DMS53 treated with DMSO at 0.1 percent for 48 hours (cell line): ENCODE results near the gene SMAD5.

Source experiments
- DNase-seq: peaks from one replicate; lab custom pipeline; 2025; ENCODE audit not compliant: unreplicated experiment; lab: John Stamatoyannopoulos, UW

SMAD5 gene

GRCh38 chr5:136153581-136154236 lies 21.1 kb downstream of the SMAD5 start:
- no peak for DNase-seq

DNA sequence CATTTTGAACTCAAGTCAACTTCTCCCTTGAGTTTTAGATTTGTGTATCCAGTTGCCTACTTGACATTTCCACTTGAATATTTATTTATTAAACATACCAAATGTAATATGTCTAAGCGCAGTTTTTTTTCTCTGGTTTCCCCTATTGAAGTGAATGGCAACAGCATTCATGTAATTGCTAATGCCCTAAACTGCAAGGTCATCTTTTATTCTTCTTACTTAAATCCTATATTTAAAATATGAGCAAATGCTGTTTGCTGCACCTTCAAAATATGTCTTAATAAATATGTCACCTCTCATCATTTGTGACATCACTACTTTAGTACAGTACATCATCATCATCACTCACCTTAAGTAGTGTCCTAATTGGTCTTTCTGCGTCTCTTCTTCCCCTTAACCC lies 22.4 kb downstream of the SMAD5 start:
- no peak for DNase-seq

GRCh38 chr5:136155761-136156160 lies 23.1 kb downstream of the SMAD5 start:
- DNase-seq: no peak

DNA sequence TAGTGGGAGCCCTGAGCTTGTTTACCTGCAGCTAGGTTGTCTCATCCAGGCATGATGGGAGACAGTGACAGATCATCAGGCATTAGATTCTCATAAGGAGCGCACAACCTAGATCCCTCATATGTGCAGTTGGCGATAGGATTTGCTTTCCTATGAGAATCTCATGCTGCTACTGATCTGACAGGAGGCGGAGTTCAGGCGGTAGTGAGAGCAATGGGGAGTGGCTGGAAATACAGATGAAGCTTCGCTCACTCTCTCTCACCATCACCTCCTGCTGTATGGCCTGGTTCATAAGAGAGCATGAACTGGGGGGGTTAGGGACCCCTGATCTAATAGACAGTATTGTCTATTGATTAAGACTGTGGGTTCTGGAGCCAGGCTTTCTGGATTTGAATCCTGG lies 24.9 kb downstream of the SMAD5 start:
- DNase-seq: no peak

DNA sequence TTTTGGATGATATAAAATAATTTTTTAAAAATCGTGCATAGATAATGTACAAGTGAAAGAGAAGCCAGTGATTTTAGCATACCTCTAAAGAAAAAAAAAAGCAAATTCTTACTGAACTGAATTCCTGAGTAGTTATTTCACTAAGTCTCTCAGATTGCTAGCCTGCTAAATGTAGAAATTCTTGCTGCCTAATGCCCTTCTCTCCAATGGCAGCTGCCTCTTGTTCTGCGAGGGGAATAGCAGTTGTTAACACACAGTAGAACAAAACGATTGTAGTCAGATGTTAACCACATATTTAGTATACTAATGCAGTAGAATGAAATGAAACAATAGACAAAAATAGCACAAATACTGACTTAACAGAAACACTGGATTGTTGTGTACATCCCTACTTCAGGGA lies 26.8 kb downstream of the SMAD5 start:
- DNase-seq: no peak

GRCh38 chr5:136162008-136162407 lies 29.4 kb downstream of the SMAD5 start:
- DNase-seq: no peak

DNA sequence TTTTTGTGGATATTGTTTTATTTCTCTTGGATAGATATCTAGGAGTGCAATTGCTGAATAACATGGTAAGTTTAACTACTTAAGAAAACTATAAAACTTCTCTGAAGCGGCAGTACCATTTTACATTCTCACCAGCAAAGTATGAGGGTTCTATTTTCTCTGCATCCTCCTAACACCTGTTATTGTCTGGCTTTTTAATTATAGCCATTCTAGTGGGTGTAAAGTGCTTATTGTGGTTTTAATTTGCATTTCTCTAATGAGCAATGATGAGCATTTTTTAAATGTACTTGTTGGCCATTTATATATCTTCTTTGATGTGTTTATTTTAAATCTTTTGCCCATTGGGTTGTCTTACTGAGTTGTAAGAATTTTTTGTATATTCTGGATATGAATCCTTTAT lies 31.6 kb downstream of the SMAD5 start:
- no peak for DNase-seq

DNA sequence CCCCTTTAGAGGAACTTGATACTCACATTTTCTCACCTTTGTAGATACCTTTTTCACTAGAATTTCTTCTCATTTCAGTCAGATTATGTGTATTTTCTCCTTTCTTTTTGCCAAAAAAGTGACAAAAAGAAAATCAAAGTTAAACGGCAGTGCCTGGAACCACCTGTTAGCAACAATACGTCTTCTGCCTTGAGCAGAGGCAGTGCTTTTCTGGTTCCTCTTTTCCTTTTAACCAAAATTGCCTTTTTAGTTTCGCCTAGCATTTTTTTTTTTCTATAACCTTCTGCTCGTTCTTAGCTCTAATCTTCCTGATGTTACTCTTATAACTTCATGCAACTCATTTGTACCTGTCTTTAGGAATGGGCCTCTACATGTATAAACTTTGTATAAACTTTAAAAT lies 34.3 kb downstream of the SMAD5 start:
- DNase-seq: no peak

DNA sequence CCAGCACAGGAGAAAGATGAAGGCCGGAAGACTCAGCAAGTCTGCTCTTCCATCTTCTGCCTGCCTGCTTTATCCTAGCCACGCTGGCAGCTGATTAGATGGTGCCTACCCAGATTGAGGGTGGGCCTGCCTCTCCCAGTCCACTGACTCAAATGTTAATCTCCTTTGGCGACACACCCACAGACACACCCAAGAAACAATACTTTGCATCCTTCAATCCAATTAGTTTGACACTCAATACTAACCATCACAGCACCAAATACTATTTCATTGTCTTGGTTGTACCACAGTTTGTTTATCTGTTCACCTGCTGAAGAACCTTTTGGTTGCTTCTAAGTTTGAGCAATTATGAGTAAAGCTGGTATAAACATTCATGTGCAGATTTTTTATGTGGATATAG lies 36.6 kb downstream of the SMAD5 start:
- no peak for DNase-seq

DNA sequence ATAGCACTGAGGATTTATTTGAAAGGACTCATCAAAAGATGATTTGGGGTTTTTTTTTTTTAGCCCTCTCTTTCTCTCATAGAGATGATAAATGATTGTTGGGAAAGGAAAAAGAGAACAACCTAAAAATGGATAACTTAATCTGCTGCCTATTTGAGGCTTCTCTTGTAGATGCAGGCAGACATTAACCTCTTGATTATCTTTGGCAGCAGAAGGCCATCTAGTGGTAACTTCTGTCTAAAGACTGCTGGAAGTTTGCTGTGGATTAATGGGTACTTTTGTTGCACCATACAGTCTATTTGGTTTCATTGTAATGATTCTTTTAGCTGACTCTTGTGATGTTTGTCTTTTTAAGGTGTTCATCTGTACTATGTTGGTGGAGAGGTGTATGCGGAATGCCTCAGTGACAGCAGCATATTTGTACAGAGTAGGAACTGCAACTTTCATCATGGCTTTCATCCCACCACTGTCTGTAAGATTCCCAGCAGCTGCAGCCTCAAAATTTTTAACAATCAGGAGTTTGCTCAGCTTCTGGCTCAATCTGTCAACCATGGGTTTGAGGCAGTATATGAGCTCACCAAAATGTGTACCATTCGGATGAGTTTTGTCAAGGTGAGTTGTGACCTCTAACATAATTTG lies 41.5 kb downstream of the SMAD5 start:
- peak; percentile 62 for DNase-seq

- DNase-seq: no peak
These were observed 50.0 kb downstream of the SMAD5 start for GRCh38 chr5:136182618-136183017.

DNA sequence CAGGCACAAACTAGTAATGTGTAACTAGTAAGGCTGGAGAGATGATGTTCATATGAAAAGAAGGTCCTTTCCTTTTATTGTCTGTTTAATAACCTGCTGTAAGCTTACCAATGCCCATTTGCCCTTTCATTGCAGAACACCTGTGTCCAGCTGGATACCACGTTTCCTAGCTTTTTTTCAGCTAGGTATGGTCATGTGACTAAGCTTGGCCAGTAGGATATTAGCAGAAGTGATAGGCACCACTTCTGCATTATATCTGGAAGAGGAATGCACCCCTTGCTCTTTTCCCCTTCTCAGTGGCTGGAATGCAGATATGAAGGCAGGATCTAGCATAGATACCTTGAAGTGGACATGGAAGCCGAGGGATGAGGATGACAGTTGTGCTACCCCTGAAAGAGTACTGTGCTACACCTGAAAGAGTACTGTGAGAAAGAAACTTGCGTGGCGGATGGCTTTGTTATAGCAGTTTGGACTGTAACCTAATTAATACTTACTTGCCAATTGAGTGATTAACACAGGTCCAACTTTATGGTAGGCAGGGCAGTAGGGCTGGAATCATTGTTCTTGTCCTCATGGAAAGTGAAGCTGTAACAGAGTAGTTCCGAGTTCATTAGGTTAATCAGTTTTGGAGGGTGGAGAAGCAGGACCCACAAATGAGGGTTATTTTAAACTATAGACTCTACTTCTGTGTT lies 53.5 kb downstream of the SMAD5 start:
- DNase-seq: no peak

DNA sequence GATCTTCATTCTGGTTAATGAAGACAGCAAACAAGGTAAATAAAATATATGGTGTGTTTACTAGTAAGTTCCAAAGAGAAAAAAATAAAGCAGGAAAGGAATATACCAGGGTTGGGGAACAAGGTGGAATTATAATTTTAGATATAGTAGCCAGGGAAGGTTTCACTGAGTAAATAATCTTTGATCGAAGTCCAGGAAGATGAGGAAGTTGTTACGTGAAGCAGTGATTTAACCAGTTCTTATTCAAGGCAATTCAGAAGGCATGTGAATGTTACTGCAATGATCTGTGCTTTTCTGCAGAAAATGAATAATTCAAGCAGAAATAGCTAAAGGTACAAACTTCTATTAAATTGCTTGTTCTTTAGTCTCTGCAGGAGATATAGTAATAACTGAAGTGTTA lies 54.2 kb downstream of the SMAD5 start:
- no peak for DNase-seq

DNA sequence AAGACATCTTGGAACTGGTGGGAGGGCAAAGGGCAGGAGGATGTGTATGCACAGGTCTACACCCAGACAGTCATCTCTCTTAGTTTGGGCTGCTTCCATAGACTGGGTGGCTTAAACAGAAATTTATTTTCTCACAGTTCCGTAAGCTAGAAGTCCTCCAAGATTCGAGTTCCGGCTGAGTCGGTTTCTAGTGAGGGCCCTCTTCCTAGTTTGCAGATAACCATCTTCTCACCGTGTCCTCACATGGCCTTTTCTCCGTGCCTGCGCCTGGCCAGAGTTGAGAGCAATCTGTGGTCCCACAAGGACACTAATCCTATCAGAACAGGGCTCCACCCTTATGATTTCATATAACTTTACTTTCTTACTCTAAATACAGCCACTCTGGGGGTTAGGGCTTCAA lies 56.2 kb downstream of the SMAD5 start:
- DNase-seq: no peak

DNA sequence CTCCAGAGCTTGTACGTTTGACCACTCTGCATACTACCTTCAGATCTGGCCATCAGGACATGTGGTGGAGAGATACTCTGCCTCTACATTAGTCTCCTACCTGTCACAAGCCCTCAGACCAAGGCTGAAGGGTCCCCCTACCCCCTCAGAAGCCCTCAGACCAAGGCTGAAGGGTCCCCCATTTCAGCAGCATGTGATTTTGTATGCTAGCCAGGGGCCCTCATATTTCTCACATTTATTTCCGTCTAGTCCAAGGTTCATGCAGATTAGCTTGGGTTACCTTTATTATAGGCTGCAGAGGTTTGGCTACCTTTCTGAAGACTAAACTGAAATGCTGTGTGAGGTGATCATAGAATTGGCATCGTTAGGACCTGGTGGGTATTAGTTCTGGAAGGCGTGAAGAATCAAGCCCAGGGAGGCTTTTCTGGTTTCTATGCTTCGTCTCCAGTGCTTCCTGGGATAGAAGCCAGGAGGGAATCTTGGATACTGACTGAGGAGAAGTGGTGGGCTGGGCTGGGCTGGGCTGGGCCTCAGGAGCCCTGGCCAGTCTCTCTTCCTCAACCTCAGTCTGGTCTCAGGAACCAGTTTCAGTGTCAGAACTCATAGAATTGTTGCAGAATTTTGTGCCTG lies 57.6 kb downstream of the SMAD5 start:
- DNase-seq: no peak

DNA sequence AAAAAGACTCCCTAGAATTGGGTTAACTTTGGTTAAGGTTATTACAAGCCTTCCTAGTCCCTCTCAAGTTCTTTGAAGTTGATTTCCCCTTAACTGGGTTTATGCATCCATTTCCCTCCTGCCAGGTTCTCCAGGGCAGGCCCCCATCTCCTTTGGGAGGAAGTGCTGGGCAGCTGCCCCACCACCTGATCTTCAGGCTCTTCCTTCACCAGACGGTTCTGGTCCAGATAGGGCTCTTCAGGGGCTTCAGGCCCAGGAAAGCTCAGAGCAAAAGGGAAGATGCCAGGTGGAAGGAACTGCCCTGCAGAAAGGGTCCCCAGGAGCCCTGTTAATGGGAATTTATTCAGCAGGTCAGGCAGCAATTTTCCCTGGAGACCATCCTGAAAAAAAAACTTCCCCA lies 58.3 kb downstream of the SMAD5 start:
- DNase-seq: no peak

- no peak for DNase-seq
These were observed 58.8 kb downstream of the SMAD5 start for GRCh38 chr5:136191304-136192014.

- no peak for DNase-seq
These were observed 59.4 kb downstream of the SMAD5 start for GRCh38 chr5:136192015-136192525.

DNA sequence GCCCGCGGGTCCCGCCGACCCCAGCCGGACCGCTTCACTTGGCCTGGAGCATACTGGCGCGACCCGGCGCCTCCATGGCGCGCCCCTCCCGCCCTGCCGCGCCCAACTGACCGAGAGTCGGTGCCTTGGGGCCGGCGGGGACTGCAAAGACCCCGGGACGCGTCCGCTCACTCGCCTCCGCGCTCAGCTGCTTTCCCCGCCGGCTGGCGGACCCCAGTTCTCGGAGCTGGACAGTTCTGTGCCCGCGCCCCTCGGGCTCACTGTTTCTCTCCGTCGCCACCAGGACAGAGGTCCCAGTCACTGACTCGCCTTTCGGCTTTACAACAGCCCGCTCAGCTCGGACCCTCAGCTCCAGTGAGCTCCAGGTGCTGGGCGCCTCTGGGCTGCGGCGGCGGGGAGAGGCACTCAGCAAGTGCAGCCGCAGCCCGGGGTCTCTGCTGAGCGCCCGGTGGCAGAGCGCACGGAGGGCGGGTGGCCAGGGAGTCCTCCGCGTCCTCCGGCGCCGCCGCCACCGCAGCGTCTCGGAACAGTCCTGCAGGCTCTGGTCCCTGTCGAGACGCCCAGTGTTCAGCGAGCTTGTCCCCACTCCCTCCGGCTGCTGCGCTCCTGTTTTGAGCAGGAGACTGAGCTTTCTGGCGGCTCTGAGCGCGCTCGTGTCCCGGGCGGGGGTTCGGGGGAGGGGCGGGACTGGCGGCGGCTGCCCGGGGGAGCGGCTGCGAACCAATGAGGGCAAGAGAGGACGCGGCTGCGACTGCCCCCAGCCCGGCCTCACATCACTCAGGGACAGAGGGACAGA lies 60.1 kb downstream of the SMAD5 start, which contains the start of gene SMIM32:
SMIM32 (minus strand) TSS at position 637 of the 796 bp plus-strand sequence. CDS start 638 bp downstream, outside the sequence.
- no peak for DNase-seq

- DNase-seq: no peak
These were observed 60.8 kb downstream of the SMAD5 start for GRCh38 chr5:136193322-136193935.
